NT2/D1 (cell line): ENCODE data around the gene LINC00237.

ENCODE experiments used
- SUZ12 ChIP-seq: IDR thresholded peaks from 2 replicates; pipeline ENCODE4 v1.6.1; 2011; ENCODE audit not compliant: insufficient read length, insufficient read depth; ENCODE audit errors: extremely low read depth
- YY1 ChIP-seq: IDR thresholded peaks from 2 replicates; pipeline ENCODE4 v1.6.1; 2011; ENCODE audit not compliant: insufficient read length, insufficient read depth

GRCh38 chr20:21047981-21048380, 58.2 kb downstream of the LINC00237 start:
- TF ChIP-seq YY1 (no peak), SUZ12 (no peak)
